ENCODE measurements around the gene APBA2.

APBA2 gene

DNA sequence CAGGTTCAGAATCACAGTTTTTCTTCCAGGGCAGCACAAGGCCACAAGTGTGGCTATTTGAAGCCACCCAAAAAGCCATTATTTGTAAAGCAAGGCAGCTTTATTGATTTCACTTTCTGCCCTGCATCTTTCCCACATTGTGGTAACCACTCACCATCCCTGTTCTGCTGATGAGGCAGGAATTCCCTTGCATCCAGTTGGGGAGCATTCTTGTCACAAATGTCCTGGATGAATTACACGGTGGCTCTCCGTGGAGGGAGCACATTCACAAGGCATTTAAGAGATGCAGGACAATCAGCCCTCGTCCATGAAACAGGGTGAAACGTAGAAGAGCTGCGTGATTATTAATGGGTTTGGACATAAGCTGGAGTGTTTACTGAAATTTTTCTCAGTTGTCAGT lies 111.2 kb downstream of the APBA2 start:
- Histone ChIP-seq H3K27ac (ENCODE audit: low read length) (no peak overlapping the region), H3K4me3 (ENCODE audit: low read length) (no peak overlapping the region), H3K4me1 (ENCODE audit: low read length) (no peaks in the 10 kb centered on the region), H3K27me3 (replicated peaks; ENCODE audit: insufficient read depth, low read length) (no peaks in the 10 kb centered on the region), H2AFZ (ENCODE audit: low read length) (no peak overlapping the region), H3F3A (ENCODE audit: insufficient read depth, low read length) (no peaks in the 10 kb centered on the region), H3K9me3 (replicated peaks; ENCODE audit: insufficient read depth, low read length) (no peaks in the 10 kb centered on the region), H4K20me1 (ENCODE audit: insufficient read depth, low read length) (no peaks in the 10 kb centered on the region), H3K9ac (ENCODE audit: low read length) (no peak overlapping the region), H3K79me2 (ENCODE audit: low read length) (no peaks in the 10 kb centered on the region), H3K4me2 (ENCODE audit: low read depth, low read length) (no peak overlapping the region), H3K36me3 (replicated peaks; ENCODE audit: insufficient read depth, low read length) (no peaks in the 10 kb centered on the region), H3K9me2 (replicated peaks; ENCODE audit: insufficient read depth, low read length) (no peaks in the 10 kb centered on the region)
- no peak for DNase-seq
- TF ChIP-seq, protein P1, sequence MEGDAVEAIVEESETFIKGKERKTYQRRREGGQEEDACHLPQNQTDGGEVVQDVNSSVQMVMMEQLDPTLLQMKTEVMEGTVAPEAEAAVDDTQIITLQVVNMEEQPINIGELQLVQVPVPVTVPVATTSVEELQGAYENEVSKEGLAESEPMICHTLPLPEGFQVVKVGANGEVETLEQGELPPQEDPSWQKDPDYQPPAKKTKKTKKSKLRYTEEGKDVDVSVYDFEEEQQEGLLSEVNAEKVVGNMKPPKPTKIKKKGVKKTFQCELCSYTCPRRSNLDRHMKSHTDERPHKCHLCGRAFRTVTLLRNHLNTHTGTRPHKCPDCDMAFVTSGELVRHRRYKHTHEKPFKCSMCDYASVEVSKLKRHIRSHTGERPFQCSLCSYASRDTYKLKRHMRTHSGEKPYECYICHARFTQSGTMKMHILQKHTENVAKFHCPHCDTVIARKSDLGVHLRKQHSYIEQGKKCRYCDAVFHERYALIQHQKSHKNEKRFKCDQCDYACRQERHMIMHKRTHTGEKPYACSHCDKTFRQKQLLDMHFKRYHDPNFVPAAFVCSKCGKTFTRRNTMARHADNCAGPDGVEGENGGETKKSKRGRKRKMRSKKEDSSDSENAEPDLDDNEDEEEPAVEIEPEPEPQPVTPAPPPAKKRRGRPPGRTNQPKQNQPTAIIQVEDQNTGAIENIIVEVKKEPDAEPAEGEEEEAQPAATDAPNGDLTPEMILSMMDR (IDR thresholded peaks at IDR 0.05; ENCODE audit: low read length) = no peak

DNA sequence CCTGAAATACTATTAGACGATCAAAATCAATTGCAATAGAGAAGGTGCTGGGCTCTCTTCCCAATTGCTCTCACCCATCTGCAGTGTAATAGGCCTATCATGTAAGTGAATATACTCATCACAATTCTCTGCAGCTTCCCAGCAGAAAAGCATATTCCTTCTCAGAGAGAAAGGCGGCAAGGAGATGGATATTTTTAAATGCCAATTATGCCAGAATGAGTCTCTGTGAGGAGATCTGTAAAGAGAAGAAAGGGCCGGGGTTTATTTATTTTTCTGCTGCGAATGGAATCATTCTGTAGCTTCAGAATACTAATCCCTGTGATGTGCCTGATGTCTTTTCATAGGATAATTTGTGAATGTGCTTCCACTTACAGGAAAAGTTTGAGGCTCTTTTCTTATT lies 112.0 kb downstream of the APBA2 start:
- Histone ChIP-seq H3K4me3 (ENCODE audit: low read length) (no peak overlapping the region), H3K4me1 (ENCODE audit: low read length) (no peaks in the 10 kb centered on the region), H3K27ac (ENCODE audit: low read length) (no peak overlapping the region), H3K36me3 (replicated peaks; ENCODE audit: insufficient read depth, low read length) (no peaks in the 10 kb centered on the region), H4K20me1 (ENCODE audit: insufficient read depth, low read length) (no peaks in the 10 kb centered on the region), H3K9ac (ENCODE audit: low read length) (no peak overlapping the region), H3K27me3 (replicated peaks; ENCODE audit: insufficient read depth, low read length) (no peaks in the 10 kb centered on the region), H3K4me2 (ENCODE audit: low read depth, low read length) (no peak overlapping the region), H3K9me2 (replicated peaks; ENCODE audit: insufficient read depth, low read length) (no peaks in the 10 kb centered on the region), H3K9me3 (replicated peaks; ENCODE audit: insufficient read depth, low read length) (no peaks in the 10 kb centered on the region), H2AFZ (ENCODE audit: low read length) (no peak overlapping the region), H3K79me2 (ENCODE audit: low read length) (no peaks in the 10 kb centered on the region), H3F3A (ENCODE audit: insufficient read depth, low read length) (no peaks in the 10 kb centered on the region)
- TF ChIP-seq EZH2 (optimal IDR thresholded peaks at IDR 0.05; ENCODE audit: low read depth, low read length) (no peak), EZH2phosphoT487 (IDR thresholded peaks at IDR 0.05; ENCODE audit: low read length) (no peak)
- TF ChIP-seq, protein P1 (IDR thresholded peaks at IDR 0.05; ENCODE audit: low read length) = no peak
- no peak for DNase-seq

DNA sequence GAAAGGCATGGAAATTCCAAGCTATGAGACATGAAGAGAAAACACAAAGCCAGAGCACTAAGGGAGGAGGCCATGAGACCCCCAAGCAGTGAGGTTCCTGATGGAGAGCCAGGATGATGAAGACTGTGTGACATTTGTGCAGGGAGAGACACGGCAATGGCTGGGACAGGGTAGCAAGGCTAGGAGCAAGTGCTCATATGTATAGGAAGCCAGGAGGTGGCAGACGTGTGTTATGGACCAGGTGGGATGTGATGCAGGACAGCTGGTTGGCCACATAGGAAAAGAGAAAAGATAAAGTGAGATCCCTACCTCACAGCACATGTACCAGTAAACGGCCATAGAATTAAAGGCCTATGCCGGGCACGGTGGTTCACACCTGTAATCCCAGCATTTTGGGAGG lies 112.7 kb downstream of the APBA2 start:
- H3K4me2 ChIP-seq (ENCODE audit: low read depth, low read length) = no peak overlapping the region
- no peaks in the 10 kb centered on the region for H3K36me3 ChIP-seq (replicated peaks; ENCODE audit: insufficient read depth, low read length)
- no peaks in the 10 kb centered on the region for H3K27me3 ChIP-seq (replicated peaks; ENCODE audit: insufficient read depth, low read length)
- no peak overlapping the region for H3K9ac ChIP-seq (ENCODE audit: low read length)
- no peak overlapping the region for H2AFZ ChIP-seq (ENCODE audit: low read length)
- no peaks in the 10 kb centered on the region for H4K20me1 ChIP-seq (ENCODE audit: insufficient read depth, low read length)
- H3K9me3 ChIP-seq (replicated peaks; ENCODE audit: insufficient read depth, low read length) = no peaks in the 10 kb centered on the region
- H3F3A ChIP-seq (ENCODE audit: insufficient read depth, low read length) = no peaks in the 10 kb centered on the region
- no peak overlapping the region for H3K4me3 ChIP-seq (ENCODE audit: low read length)
- no peaks in the 10 kb centered on the region for H3K4me1 ChIP-seq (ENCODE audit: low read length)
- TF ChIP-seq EZH2 (optimal IDR thresholded peaks at IDR 0.05; ENCODE audit: low read depth, low read length) = no peak
- no peak for TF ChIP-seq EZH2phosphoT487 (IDR thresholded peaks at IDR 0.05; ENCODE audit: low read length)
- TF ChIP-seq, protein P1 (IDR thresholded peaks at IDR 0.05; ENCODE audit: low read length) = no peak
- no peaks in the 10 kb centered on the region for H3K9me2 ChIP-seq (replicated peaks; ENCODE audit: insufficient read depth, low read length)
- no peaks in the 10 kb centered on the region for H3K79me2 ChIP-seq (ENCODE audit: low read length)
- no peak for DNase-seq
- no peak overlapping the region for H3K27ac ChIP-seq (ENCODE audit: low read length)

All from MM.1S (cell line).